WTC11 (cell line): Measurements from ENCODE around the gene CLMP. TPM values are rescaled to one million over a fixed set of nuclear protein-coding genes. Genes with fewer than 3 reads are reported as not detected.

Experiments
- total RNA-seq: library from RNA; stranded (reverse); gene quantifications from 3 replicates; pipeline ENCODE4 v1.2.3, GENCODE V29; 2021

CLMP gene
- total RNA-seq, 1 experiment from 2014 or later, result 20.0 TPM

Other genes starting within 250 kb of the CLMP start
- gene BSX, start 213.4 kb downstream of the CLMP start, total RNA-seq, result not detected in 3 replicates
- 1,051 to 1,124 TPM (median 1,087 TPM) in 3 replicates for gene HSPA8, start 133.1 kb downstream of the CLMP start, total RNA-seq
- gene GRAMD1B, start 235.0 kb upstream of the CLMP start, total RNA-seq, result 22.1 to 31.5 TPM (median 23.3 TPM) in 3 replicates